Stimulated activated naive CD8-positive, alpha-beta T cell treated with anti-CD3 and anti-CD28 coated beads, Interleukin-15, amount 100 ng/mL, for 72 hours (primary cell): ENCODE results near the gene THSD4.

Source experiments
- ATAC-seq: fragments of 150-1000 bp; cut with Tn5 transposase; 2 replicates; pipeline ENCODE4 v1.10.0; 2021; ENCODE audit warnings: mild to moderate bottlenecking, moderate library complexity
- DNase-seq, 2 donors: peaks; one replicate each; pipeline ENCODE4 v3.0.0; 2021 to 2022
- H3K27ac Mint-ChIP-seq, 2 donors: one replicate each; pipeline ENCODE4 v1.8.0; 2022; ENCODE audit warnings: mild to moderate bottlenecking in 2 of 2, mixed read lengths in 2 of 2, moderate library complexity in 2 of 2
- H3K27me3 Mint-ChIP-seq: one replicate; pipeline ENCODE4 v1.8.0; 2022; ENCODE audit warnings: mixed read lengths
- H3K4me1 Mint-ChIP-seq: one replicate; pipeline ENCODE4 v1.8.0; 2022; ENCODE audit warnings: mild to moderate bottlenecking, mixed read lengths
- H3K4me3 Mint-ChIP-seq, 2 donors: one replicate each; pipeline ENCODE4 v1.8.0; 2022; ENCODE audit warnings: mild to moderate bottlenecking in 2 of 2, mixed read lengths in 2 of 2, moderate library complexity in 1 of 2
- H3K9me3 Mint-ChIP-seq, 2 donors: one replicate each; pipeline ENCODE4 v1.8.0; 2022; ENCODE audit warnings: mixed read lengths in 2 of 2

THSD4 gene

DNA sequence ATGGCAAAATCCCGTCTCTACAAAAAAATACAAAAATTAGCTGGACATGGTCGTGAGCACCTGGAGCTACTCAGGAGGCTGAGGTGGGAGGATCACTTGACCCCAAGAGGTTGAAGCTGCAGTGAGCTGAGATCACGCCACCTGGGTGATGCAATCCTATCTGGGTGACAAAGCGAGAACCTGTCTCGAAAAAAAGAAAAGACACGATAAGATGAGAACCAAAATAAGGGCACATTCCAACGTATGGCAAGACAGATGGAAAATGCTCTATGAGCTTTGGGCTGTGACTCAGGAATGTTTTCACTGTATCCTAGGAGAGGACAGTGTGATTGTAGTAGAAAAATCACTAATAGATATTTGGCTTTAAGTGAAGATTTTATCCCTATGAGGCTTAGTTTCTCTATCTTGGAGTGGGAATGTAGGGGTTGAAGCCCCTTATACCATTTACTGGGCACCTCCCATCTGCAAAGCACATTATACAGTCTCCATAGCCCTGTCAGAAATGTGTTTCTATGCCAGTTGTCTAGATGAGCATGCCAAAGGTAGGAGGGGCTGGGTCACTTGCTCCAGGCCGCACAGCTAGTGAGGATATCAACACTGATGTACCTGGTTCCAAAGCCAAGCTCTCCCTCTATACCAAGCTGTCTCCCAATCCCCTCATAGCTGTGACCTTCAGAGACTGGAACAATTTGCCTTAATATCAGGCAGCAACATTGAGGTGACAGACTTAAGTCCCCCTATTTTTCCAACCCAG is 641.5 kb downstream of the THSD4 start:
- H3K27ac Mint-ChIP-seq, result no peak overlapping the region
- no peaks in the 10 kb centered on the region for H3K27me3 Mint-ChIP-seq

DNA sequence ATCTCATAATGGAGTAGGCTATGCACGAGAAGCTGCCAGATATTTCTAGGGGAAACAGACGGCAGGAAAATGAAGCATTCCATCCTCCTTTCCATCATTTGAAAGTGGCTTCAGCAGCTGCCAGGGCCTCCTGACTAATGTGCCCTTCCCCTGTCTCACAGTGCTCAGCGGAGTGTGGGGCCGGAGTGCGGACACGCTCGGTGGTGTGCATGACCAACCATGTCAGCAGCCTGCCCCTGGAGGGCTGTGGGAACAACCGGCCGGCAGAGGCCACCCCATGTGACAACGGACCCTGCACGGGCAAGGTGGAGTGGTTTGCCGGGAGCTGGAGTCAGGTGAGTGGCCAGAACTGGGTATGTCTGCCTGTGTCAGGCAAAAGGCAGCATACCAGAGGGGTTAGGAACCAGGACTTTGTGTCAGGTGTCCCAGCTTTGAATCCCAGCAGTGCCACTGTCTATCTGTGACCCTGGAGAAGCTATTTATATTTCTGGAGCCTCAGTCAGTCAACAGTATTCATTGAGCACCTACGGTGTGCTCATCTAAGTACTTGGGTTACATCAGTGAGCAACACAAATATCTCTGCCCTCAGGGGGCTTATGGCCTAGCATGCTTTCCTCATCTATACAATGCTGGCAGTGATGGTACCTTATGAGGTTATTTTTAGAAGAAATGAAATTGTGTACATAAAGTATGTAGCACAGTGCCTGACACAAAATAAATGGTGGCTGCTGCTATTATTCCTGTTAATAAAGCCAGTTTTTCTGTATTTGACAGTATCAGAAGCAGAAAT is 642.7 kb downstream of the THSD4 start:
- Mint-ChIP-seq H3K4me1 (no peaks in the 10 kb centered on the region), H3K4me3 (no peak overlapping the region), H3K27me3 (no peaks in the 10 kb centered on the region), H3K9me3 (peaks cover 21 to 23% of the 10 kb centered on the region in 2 donors), H3K27ac (no peak overlapping the region)
- DNase-seq, result no peak
- no peak for ATAC-seq

More for the DNA sequence above, 641.5 kb downstream of the THSD4 start:
- H3K4me1 Mint-ChIP-seq, result no peaks in the 10 kb centered on the region
- no peak overlapping the region for H3K4me3 Mint-ChIP-seq
- DNase-seq (no peak), ATAC-seq (no peak)
- H3K9me3 Mint-ChIP-seq, result peaks cover 17 to 18% of the 10 kb centered on the region in 2 donors

DNA sequence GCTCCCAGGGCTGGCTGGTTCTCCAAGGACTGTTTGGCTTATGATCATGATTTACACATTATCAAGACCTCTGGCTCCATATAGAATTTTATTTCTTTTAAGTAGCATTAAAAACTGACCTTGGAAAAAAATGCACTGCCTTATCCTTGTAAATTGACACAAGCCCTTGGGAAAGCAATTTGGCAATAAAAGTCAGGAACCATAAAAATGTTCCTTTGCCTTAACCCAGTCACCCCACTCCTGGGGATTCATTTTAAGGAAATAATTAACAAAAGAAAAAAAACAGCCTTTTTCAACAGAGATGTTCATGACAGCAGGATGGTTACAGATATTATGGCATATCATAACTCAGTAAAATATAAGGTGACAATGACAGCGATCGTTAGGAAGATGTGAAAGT is 643.4 kb downstream of the THSD4 start:
- no peaks in the 10 kb centered on the region for H3K4me1 Mint-ChIP-seq
- DNase-seq, result no peak
- no peak for ATAC-seq
- H3K4me3 Mint-ChIP-seq, result no peak overlapping the region
- peaks cover 21 to 23% of the 10 kb centered on the region in 2 donors for H3K9me3 Mint-ChIP-seq
- H3K27ac Mint-ChIP-seq, result no peak overlapping the region
- H3K27me3 Mint-ChIP-seq, result no peaks in the 10 kb centered on the region

DNA sequence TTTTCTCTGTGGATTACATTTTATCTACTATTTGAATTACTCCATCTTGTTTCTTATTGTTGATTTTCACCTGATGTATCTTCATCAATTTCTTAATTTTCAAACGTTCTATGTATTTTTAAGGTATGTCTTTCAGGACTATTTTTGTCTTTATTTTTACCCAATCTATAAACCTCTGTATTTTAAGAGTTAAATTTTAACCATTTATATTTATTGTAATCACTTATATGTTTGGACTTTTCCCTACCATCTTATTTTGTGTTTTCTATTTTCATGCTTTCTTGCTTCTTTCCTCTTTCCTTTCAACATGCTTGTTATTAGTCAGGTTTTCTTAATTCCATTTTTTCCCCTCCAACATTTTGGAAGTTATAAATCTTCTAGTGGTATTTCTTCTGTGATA is 645.6 kb downstream of the THSD4 start:
- H3K27ac Mint-ChIP-seq, result no peak overlapping the region

DNA sequence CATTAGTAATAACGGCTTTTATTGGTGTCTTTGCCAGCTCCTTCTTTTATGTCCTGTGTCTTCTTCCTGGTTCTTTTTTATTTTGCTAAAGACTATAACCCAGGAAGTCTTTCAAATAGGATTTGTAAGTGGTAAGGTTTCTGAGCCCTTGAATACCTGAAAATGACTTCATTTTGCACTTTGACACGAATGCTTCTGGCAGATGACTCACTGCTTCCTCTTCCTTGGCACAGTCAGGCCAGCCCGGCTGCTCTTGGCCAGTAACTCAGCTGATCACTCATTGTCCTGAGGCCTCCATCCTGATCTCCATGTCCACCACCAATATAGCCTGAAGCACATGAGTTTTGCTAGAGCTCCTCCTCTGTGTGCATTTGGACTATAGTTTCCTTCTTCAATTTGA is 646.4 kb downstream of the THSD4 start:
- Mint-ChIP-seq H3K4me3 (no peak overlapping the region), H3K27ac (no peak overlapping the region), H3K27me3 (no peaks in the 10 kb centered on the region), H3K4me1 (no peaks in the 10 kb centered on the region), H3K9me3 (peaks cover 21 to 23% of the 10 kb centered on the region in 2 donors)
- DNase-seq (no peak), ATAC-seq (no peak)

More for the DNA sequence above, 645.6 kb downstream of the THSD4 start:
- DNase-seq (no peak), ATAC-seq (no peak)
- Mint-ChIP-seq H3K9me3 (peaks cover 21 to 23% of the 10 kb centered on the region in 2 donors), H3K4me1 (no peaks in the 10 kb centered on the region), H3K27me3 (no peaks in the 10 kb centered on the region), H3K4me3 (no peak overlapping the region)

DNA sequence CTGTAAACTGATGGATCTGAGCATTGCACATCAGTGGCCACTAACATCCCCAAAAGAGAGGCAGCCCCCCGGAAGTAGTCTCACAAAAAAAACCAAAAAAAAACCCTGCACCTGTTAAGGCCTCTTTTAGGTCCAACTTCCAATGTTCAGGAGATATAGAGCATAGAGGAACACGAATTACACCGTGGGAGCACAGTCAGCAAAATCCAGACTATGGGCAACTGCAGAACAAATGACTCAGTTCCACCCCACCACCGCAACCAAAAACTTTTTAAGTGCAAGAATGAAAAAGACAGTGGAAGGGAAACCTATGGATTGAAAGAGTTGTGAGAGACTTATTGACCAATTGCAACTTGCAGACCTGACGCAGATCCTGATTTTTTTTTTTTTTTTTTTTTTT is 652.9 kb downstream of the THSD4 start:
- Mint-ChIP-seq H3K27me3 (no peaks in the 10 kb centered on the region), H3K4me3 (no peak overlapping the region), H3K9me3 (no peaks in the 10 kb centered on the region), H3K27ac (no peak overlapping the region), H3K4me1 (no peaks in the 10 kb centered on the region)
- ATAC-seq, result no peak
- DNase-seq, result no peak

DNA sequence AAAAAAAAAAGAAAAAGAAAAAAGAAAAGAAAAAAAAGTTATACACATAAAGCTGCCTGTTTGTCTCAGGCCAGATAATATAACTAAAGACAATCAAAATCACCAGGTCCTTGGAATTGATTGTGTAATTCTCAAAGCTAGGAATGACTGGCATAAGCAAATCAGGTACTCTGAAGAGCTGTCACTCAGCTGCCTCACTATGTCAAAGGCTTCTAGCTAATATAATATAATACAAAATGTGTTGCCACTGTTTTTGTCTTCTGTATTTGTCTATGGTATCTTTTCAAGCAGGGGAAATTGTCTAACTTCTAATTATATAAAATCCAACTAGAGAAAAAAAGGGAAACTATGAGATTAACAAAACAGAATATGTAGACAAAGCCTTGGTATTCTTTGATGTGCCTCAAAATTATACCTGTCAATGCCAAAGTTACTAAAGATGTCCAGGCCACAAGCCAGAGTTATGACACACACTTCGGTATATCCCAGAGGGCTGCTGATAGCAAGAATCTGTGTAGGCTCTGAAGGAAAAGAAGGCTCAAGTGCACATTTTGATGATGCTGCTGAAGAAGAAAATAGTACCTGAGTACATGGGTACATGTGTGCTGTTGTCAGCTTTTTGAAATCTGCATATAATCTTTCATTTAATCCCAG is 658.1 kb downstream of the THSD4 start:
- H3K27me3 Mint-ChIP-seq, result no peaks in the 10 kb centered on the region
- no peaks in the 10 kb centered on the region for H3K4me1 Mint-ChIP-seq
- no peaks in the 10 kb centered on the region for H3K9me3 Mint-ChIP-seq
- H3K27ac Mint-ChIP-seq, result no peak overlapping the region
- ATAC-seq (no peak), DNase-seq (no peak)
- H3K4me3 Mint-ChIP-seq, result no peak overlapping the region

DNA sequence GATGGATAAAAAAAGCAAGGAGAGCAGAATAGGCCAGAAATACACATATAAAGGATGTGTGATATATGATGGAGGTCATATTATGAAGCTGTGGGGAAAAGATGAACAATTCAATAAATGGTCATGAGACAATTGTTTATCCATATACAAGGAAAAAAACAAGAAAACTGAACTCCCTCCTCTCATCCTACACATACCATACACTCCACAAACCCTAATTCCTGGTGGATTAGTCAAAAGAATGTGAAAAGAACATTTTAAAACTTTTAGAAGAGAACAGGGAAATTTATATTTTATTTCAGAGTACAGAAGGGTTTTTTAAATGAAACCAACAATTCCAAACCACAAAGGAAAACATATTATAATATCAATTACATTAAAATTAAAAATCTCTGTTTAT is 660.6 kb downstream of the THSD4 start:
- no peak overlapping the region for H3K27ac Mint-ChIP-seq

DNA sequence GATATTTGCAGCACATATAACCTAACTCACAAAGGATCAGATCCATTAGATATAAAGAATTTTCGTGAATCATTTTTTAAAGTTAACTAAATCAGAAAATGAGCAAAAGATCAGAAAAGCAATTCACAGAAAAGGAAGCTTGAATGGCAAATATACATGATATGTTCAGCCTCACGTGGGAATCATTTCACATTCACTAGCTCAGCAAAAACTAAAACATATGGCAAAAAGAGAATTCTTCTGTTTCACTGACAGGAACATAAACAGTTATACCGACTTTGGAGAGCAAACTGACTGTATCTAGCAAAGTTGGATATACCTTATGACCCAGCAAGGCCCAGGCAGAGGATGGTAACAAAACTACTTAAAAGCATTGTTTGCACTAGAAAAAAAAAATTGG is 661.0 kb downstream of the THSD4 start:
- no peak overlapping the region for H3K4me3 Mint-ChIP-seq
- H3K27me3 Mint-ChIP-seq, result peaks cover 14% of the 10 kb centered on the region
- H3K27ac Mint-ChIP-seq, result no peak overlapping the region
- no peak for DNase-seq
- no peaks in the 10 kb centered on the region for H3K9me3 Mint-ChIP-seq
- H3K4me1 Mint-ChIP-seq, result peaks cover 7% of the 10 kb centered on the region
- ATAC-seq, result no peak

More for the DNA sequence above, 660.6 kb downstream of the THSD4 start:
- ATAC-seq, result no peak
- Mint-ChIP-seq H3K27me3 (peaks cover 10% of the 10 kb centered on the region), H3K9me3 (no peaks in the 10 kb centered on the region), H3K4me1 (peaks cover 7% of the 10 kb centered on the region), H3K4me3 (no peak overlapping the region)
- DNase-seq, result no peak

DNA sequence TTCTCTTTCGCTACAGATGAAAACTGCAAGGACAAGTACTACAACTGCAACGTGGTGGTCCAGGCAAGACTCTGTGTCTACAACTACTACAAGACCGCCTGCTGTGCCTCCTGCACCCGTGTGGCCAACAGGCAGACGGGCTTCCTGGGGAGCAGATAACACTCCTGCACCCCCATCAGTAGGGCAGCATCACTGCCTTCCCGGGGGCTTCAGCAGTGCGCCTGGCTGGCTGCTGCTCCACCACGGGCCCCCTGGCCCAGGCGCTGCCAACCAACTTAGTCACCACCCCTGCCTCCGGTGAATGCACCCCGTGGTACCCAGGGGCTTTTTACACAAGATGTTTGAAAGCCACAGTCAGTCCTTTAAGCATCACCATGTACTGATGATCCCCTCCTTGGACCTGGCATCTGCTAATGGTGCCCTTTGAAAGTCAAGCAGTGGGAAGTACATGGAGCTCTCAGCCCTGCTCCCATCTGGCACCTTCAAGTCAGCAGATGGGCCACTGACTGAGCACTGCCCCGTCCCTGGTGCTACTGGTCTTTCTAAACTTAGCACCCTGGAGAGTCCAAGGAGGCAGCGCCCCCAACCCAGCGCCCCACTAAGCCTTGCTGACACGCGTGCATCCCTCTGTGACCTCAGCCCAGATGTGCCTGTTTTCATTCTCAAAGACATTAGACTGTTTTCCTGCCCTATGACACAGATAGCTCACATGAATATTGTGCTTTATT is 662.1 kb downstream of the THSD4 start:
- no peak for DNase-seq
- Mint-ChIP-seq H3K4me3 (no peak overlapping the region), H3K27me3 (peaks cover 16% of the 10 kb centered on the region), H3K4me1 (peaks cover 7% of the 10 kb centered on the region), H3K27ac (no peak overlapping the region), H3K9me3 (no peaks in the 10 kb centered on the region)
- no peak for ATAC-seq

DNA sequence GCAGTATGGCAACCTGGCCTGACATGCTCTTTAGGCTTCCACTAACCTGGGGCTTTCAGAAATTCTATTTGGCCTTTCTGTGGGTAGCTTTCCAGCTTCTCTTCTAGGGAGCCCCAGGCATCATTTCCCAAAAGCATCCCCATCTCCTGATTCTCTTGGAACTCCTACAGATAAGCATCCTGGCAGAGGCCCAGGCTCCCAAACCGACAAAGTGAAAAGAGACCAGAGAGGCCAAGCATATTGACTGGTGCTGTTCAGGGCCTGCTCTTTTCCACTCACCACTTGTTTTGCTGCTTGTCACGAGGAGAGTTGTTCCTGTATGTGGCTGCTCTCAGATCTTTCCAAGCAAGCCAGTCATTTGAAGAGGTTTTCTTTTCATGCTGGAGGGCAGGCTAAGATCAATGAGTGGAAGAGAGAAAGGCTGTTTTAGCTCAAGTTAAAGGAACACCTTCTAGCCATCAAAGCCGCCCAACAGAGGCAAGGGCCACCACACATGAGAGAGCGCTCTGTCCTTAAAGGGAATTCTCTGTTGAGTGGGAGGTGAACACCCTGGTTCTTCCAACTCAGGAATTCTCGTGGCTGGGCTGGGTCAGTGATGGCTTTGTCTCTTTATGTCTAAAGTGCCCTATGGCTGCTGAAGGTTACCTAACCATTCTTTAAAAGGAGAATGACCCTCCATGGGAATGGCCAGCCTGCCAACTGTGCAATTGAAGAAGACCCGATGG is 664.0 kb downstream of the THSD4 start:
- Mint-ChIP-seq H3K9me3 (no peaks in the 10 kb centered on the region), H3K4me1 (peaks cover 7% of the 10 kb centered on the region), H3K27ac (no peak overlapping the region), H3K27me3 (peaks cover 16% of the 10 kb centered on the region), H3K4me3 (no peak overlapping the region)
- DNase-seq (no peak), ATAC-seq (no peak)

DNA sequence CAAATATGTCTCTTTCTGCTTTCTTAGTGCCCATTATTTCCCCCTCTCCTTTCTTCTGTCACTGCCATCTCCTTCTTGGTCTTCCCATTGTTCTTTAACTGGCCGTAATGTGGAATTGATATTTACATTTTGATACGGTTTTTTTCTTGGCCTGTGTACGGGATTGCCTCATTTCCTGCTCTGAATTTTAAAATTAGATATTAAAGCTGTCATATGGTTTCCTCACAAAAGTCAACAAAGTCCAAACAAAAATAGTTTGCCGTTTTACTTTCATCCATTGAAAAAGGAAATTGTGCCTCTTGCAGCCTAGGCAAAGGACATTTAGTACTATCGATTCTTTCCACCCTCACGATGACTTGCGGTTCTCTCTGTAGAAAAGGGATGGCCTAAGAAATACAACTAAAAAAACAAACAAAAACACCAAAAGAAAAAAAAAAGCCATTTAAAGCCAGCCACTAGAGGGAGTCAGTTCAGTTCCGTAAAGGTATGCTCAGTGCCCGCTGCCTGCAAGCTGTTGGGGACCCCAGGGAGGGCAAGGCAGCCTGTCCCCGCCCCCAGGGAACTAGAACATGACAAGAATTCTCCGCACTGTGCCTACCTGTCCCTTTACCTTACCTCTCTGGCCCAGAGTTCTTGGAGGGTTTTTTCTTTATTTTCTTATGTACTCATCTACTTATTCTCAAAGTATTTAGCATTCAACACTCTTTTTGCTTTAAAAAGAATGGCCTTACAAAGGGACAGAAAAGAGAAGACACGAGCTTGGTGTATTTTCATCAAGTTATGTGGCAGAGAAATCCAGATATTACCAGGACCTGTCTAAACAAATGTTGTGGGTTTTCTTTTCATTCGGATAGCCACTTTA is 665.1 kb downstream of the THSD4 start:
- H3K9me3 Mint-ChIP-seq, result no peaks in the 10 kb centered on the region
- peak; percentile 66 for ATAC-seq
- H3K4me3 Mint-ChIP-seq, result no peak overlapping the region
- DNase-seq, result peak; percentile 8 to 28
- H3K27me3 Mint-ChIP-seq, result peaks cover 25% of the 10 kb centered on the region
- H3K4me1 Mint-ChIP-seq, result peaks cover 7% of the 10 kb centered on the region
- peak overlapping the region in 1 of 2 donors; percentile 16 for H3K27ac Mint-ChIP-seq

DNA sequence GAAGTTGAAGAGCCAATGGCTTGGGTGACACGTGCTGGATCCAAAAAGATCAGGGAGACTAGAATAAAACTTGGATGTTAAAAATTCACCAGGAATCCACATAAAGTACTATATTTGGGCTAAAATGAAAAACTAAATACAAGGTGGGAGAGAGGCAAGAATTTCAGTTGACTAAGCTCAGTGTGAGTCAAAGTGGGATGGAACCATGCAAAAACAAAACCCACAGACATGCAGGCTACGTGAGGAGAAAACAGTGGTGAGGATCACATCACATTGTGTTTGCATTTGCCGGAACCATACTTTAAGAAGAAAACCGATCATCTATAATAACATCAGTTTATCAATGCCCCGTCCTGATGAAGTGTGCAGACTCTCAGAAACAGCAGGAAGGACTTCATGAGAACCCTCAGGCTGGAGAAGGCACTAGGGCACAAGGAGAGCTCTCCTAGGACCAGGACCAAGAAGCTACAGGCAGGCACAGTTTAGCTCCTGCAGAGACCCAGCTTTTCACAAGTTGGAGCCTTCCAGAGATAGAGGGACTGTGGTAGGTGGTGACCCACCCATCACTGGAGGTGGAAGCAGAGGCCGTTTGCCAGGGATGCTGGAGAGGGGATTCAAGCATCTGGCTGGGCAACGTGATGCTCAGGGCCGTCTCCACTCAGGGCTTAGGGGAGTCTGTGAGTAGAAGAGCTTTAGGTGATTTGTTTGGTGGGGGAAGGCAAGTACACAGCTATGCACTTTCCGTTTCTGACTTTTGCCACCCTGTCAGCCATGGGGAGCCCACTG is 666.1 kb downstream of the THSD4 start:
- Mint-ChIP-seq H3K27me3 (peaks cover 34% of the 10 kb centered on the region), H3K4me3 (no peak overlapping the region), H3K27ac (no peak overlapping the region), H3K9me3 (no peaks in the 10 kb centered on the region), H3K4me1 (peaks cover 7% of the 10 kb centered on the region)
- ATAC-seq (no peak), DNase-seq (no peak)

DNA sequence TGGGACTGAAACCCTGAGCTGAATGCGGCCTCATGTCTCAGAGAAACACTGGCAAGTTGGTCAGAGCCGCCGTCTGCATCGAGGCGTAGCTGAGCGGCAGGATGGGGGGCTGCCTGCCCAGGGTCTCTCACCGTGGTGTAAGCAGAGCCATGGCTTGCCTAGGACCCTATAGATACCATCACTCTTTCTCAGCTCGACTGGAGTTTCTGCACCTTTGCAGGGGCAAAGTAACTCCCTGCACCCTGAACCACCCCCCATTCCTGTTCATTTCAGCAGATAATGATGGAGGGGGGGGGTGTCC is 666.6 kb downstream of the THSD4 start:
- ATAC-seq, result no peak
- Mint-ChIP-seq H3K4me1 (peaks cover 7% of the 10 kb centered on the region), H3K27me3 (peaks cover 34% of the 10 kb centered on the region)

More for the DNA sequence above, 666.6 kb downstream of the THSD4 start:
- DNase-seq, result no peak
- no peak overlapping the region for H3K27ac Mint-ChIP-seq
- no peaks in the 10 kb centered on the region for H3K9me3 Mint-ChIP-seq
- H3K4me3 Mint-ChIP-seq, result no peak overlapping the region
